GM12874 (cell line): ENCODE data around the gene COL25A1.

Experiments
- CTCF ChIP-seq: IDR thresholded peaks from 2 replicates; pipeline ENCODE4 v1.5.1; 2011; ENCODE audit warnings: low read depth, mild to moderate bottlenecking, control low read depth, low read length, moderate library complexity; ENCODE audit not compliant: insufficient read depth

Gene COL25A1

GRCh38 chr4:108774809-108775530 is 527.5 kb downstream of the COL25A1 start:
- TF ChIP-seq CTCF, result no peak

GRCh38 chr4:108772402-108772801 is 530.1 kb downstream of the COL25A1 start:
- no peak for TF ChIP-seq CTCF

GRCh38 chr4:108766058-108766457 is 536.4 kb downstream of the COL25A1 start:
- no peak for TF ChIP-seq CTCF

- TF ChIP-seq CTCF, result no peak
These were observed 538.5 kb downstream of the COL25A1 start for GRCh38 chr4:108763986-108764385.

- TF ChIP-seq CTCF, result no peak
These were observed 539.2 kb downstream of the COL25A1 start for GRCh38 chr4:108763226-108763593.

GRCh38 chr4:108762559-108763225 is 539.8 kb downstream of the COL25A1 start, which contains the start of gene ETNPPL:
Gene ETNPPL, minus strand, starts transcription at chr4:108763053. Its CDS starts 155 bp downstream, at chr4:108762898.
- no peak for TF ChIP-seq CTCF
